ENCODE results near the gene TEC. TPM values are rescaled to one million over a fixed set of nuclear protein-coding genes. Genes with fewer than 3 reads are reported as not detected.

TEC gene
- 3.0 TPM for polyA plus RNA-seq (2012; ENCODE audit: insufficient read length, low read depth)

- TF ChIP-seq FOXP2 (optimal IDR thresholded peaks at IDR 0.05; ENCODE audit: borderline replicate concordance, extremely low read depth, extremely low read length, insufficient read depth) (peak; percentile 39), POLR2AphosphoS5 (IDR thresholded peaks at IDR 0.05; ENCODE audit: low read depth, low read length) (0 out of 2 replicates have a peak, but pooled peaks have one; percentile 20)
- TF ChIP-seq, protein P1, sequence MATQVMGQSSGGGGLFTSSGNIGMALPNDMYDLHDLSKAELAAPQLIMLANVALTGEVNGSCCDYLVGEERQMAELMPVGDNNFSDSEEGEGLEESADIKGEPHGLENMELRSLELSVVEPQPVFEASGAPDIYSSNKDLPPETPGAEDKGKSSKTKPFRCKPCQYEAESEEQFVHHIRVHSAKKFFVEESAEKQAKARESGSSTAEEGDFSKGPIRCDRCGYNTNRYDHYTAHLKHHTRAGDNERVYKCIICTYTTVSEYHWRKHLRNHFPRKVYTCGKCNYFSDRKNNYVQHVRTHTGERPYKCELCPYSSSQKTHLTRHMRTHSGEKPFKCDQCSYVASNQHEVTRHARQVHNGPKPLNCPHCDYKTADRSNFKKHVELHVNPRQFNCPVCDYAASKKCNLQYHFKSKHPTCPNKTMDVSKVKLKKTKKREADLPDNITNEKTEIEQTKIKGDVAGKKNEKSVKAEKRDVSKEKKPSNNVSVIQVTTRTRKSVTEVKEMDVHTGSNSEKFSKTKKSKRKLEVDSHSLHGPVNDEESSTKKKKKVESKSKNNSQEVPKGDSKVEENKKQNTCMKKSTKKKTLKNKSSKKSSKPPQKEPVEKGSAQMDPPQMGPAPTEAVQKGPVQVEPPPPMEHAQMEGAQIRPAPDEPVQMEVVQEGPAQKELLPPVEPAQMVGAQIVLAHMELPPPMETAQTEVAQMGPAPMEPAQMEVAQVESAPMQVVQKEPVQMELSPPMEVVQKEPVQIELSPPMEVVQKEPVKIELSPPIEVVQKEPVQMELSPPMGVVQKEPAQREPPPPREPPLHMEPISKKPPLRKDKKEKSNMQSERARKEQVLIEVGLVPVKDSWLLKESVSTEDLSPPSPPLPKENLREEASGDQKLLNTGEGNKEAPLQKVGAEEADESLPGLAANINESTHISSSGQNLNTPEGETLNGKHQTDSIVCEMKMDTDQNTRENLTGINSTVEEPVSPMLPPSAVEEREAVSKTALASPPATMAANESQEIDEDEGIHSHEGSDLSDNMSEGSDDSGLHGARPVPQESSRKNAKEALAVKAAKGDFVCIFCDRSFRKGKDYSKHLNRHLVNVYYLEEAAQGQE (IDR thresholded peaks at IDR 0.05; ENCODE audit: insufficient read depth in 1 of 2, low read depth in 2 of 2, low read length in 2 of 2): no peak
These were observed at the start of gene TEC for GRCh38 chr4:48268956-48269860. TEC (minus strand) TSS chr4:48269838; CDS start chr4:48228614, 41,224 bp downstream.

DNA sequence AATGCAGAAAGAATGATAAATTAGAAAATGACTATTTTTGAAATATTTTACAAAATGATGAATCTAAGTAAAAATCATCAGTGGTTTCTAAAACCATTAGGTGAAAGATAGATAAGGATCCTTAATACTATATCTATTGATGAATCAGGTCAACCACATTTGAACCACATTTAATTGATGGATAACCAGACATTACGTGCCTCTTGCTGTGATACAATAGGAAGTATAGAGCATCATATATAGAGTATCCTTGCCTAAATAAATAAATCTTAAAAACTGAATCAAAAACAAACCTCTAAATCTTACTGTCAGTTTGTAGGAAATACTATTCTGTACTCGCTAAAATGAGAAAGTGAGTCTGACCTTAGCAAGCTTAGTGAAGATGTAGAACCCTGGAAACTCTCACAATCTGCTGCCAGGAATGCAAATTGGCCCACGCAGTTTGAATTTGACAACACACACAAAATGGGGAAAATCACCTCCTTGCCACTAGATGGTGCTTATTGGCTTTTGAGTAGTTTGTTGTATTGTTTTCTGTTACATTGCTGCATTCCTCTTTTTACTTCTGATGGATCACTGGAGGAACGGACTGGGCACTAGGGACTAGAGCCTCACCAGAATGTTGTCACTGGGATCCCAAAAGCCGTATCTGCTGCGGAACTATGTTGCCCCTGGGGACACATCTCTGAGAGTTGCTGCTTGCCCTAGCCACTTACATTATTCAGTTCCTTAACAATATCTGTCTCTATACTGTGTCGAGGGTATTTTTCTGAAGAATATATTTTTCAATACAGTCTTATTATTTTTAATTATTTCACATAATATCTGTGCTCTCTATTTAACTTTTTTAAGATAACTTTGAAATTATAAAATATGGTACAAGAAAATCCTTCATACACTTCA lies 46.3 kb upstream of the TEC start:
- no peak for TF ChIP-seq TAF1 (IDR thresholded peaks at IDR 0.05; ENCODE audit: borderline replicate concordance, insufficient read depth, low read length)
- TF ChIP-seq SIN3A (IDR thresholded peaks at IDR 0.05; ENCODE audit: borderline replicate concordance, insufficient read depth, low read length): no peak
- TF ChIP-seq, protein P1 (IDR thresholded peaks at IDR 0.05; ENCODE audit: insufficient read depth in 1 of 2, low read depth in 2 of 2, low read length in 2 of 2): no peak
- TF ChIP-seq POLR2AphosphoS5 (IDR thresholded peaks at IDR 0.05; ENCODE audit: low read depth, low read length): no peak
- no peak for TF ChIP-seq FOXP2 (optimal IDR thresholded peaks at IDR 0.05; ENCODE audit: borderline replicate concordance, extremely low read depth, extremely low read length, insufficient read depth)

- TF ChIP-seq TAF1 (IDR thresholded peaks at IDR 0.05; ENCODE audit: borderline replicate concordance, insufficient read depth, low read length): no peak
- TF ChIP-seq, protein P1 (IDR thresholded peaks at IDR 0.05; ENCODE audit: insufficient read depth in 1 of 2, low read depth in 2 of 2, low read length in 2 of 2): no peak
- TF ChIP-seq SIN3A (IDR thresholded peaks at IDR 0.05; ENCODE audit: borderline replicate concordance, insufficient read depth, low read length): no peak
- no peak for TF ChIP-seq FOXP2 (optimal IDR thresholded peaks at IDR 0.05; ENCODE audit: borderline replicate concordance, extremely low read depth, extremely low read length, insufficient read depth)
- TF ChIP-seq POLR2AphosphoS5 (IDR thresholded peaks at IDR 0.05; ENCODE audit: low read depth, low read length): no peak
These were observed 42.3 kb upstream of the TEC start for GRCh38 chr4:48311896-48312295.

GRCh38 chr4:48308901-48309300 lies 39.3 kb upstream of the TEC start:
- no peak for TF ChIP-seq SIN3A (IDR thresholded peaks at IDR 0.05; ENCODE audit: borderline replicate concordance, insufficient read depth, low read length)
- TF ChIP-seq TAF1 (IDR thresholded peaks at IDR 0.05; ENCODE audit: borderline replicate concordance, insufficient read depth, low read length): no peak
- no peak for TF ChIP-seq FOXP2 (optimal IDR thresholded peaks at IDR 0.05; ENCODE audit: borderline replicate concordance, extremely low read depth, extremely low read length, insufficient read depth)
- TF ChIP-seq, protein P1 (IDR thresholded peaks at IDR 0.05; ENCODE audit: insufficient read depth in 1 of 2, low read depth in 2 of 2, low read length in 2 of 2): no peak
- TF ChIP-seq POLR2AphosphoS5 (IDR thresholded peaks at IDR 0.05; ENCODE audit: low read depth, low read length): no peak
